Esophagus muscularis mucosa (tissue), 4 donors: ENCODE data around the gene SPATA18. TPM values are rescaled to one million over a fixed set of nuclear protein-coding genes. Genes with fewer than 3 reads are reported as not detected.
"Not testable (repeated sequence)": the region's sequence is repeated elsewhere in the genome, so short reads cannot be mapped to it uniquely, and the experiment has no call there.

Experiments
- DNase-seq: peaks from one replicate; pipeline ENCODE4 v3.0.0-alpha.2; 2017; ENCODE audit errors: extremely low spot score
- H3K27ac ChIP-seq, 4 donors: fragments of 200-600 bp; sonication (generic); replicated peaks in 1 of 4; 1 replicate in 3 of 4; 2 replicates in 1 of 4; pipeline ENCODE4 v1.5.1; 2016 to 2019; ENCODE audit warnings: mild to moderate bottlenecking in 1 of 4
- H3K27me3 ChIP-seq, 4 donors: fragments of 200-600 bp; sonication (generic); one replicate each; pipeline versions ENCODE4 v1.5.1 to v1.6.0; 2016 to 2019
- H3K36me3 ChIP-seq, 4 donors: fragments of 200-600 bp; sonication (generic); one replicate each; pipeline ENCODE4 v1.5.1; 2016 to 2019
- H3K4me1 ChIP-seq, 4 donors: fragments of 200-600 bp; sonication (generic); one replicate each; pipeline ENCODE4 v1.5.1; 2016 to 2019
- H3K4me3 ChIP-seq, 4 donors: fragments of 200-600 bp; sonication (generic); 1 replicate in 2 of 4; 2 replicates in 2 of 4; pipeline ENCODE4 v1.5.1; 2016 to 2019; ENCODE audit warnings: mild to moderate bottlenecking in 4 of 4, moderate library complexity in 1 of 4
- H3K9me3 ChIP-seq, 4 donors: fragments of 200-600 bp; sonication (generic); 1 replicate in 3 of 4; 2 replicates in 1 of 4; pipeline ENCODE4 v1.5.1; 2016 to 2019
- CTCF ChIP-seq, 3 experiments: fragments of 200-600 bp in 2 of 3; fragments of 450-650 bp in 1 of 3; sonication (generic) in 2 of 3; IDR thresholded peaks; one replicate each; pipeline ENCODE4 v1.5.1; 2017 to 2019; ENCODE audit warnings: antibody characterized with exemption in 3 of 3, mild to moderate bottlenecking in 2 of 3, moderate library complexity in 1 of 3
- EP300 ChIP-seq: sonication (generic); formaldehyde crosslinking; IDR thresholded peaks from one replicate; pipeline ENCODE4 v1.6.1; 2017; ENCODE audit warnings: antibody characterized with exemption
- POLR2A ChIP-seq: fragments of 450-650 bp; IDR thresholded peaks from one replicate; pipeline ENCODE4 v1.6.1; 2017; ENCODE audit warnings: antibody characterized with exemption, moderate library complexity, mild to moderate bottlenecking, low read depth
- POLR2AphosphoS5 ChIP-seq, 2 donors: sonication (generic); formaldehyde crosslinking; IDR thresholded peaks; one replicate each; pipeline ENCODE4 v1.6.1; 2017; ENCODE audit warnings: antibody characterized with exemption in 2 of 2
- WGBS: methylation state at CpG from one replicate; pipeline ENCODE4 v1.1.5; 2018; 5-methylcytosine and 5-hydroxymethylcytosine counted together
- intact Hi-C: fragments of 100-400 bp; cut with DNase I; formaldehyde crosslinking; loops from one replicate; pipeline ENCODE4 v1.15.1; 2023
- total RNA-seq, 4 donors: library from RNA; depleted of rRNA; stranded (reverse); fragments of >200 nt; gene quantifications; one replicate each; pipeline versions ENCODE4 v1.1.0 to v1.2.1, GENCODE V29; 2016

The SPATA18 gene
- total RNA-seq, 4 donors from 2014 or later = 3.2 to 7.5 (median 5.4) TPM

GRCh38 chr4:52076731-52077130 lies 25.6 kb downstream of the SPATA18 start:
- no peaks in the 10 kb centered on the region for H3K36me3 ChIP-seq
- intact Hi-C loops = no loop called here

GRCh38 chr4:52079659-52080058 lies 28.6 kb downstream of the SPATA18 start:
- 76% methylated on average over 2 of the region's 2 CpGs for WGBS
- no peak for DNase-seq
- Histone ChIP-seq H3K9me3 (no peaks in the 10 kb centered on the region), H3K27ac (no peak overlapping the region), H3K36me3 (no peaks in the 10 kb centered on the region), H3K27me3 (peaks cover 0 to 10% (median 1%) of the 10 kb centered on the region in 4 donors), H3K4me1 (peaks cover 0 to 6% (median 5%) of the 10 kb centered on the region in 4 donors), H3K4me3 (no peak overlapping the region)
- intact Hi-C loops = no loop called here
- TF ChIP-seq POLR2AphosphoS5 (IDR thresholded peaks at IDR 0.05) (no peak), POLR2A (no peak), EP300 (no peak), CTCF (IDR thresholded peaks at IDR 0.05) (no peak)

More at GRCh38 chr4:52076731-52077130, 25.6 kb downstream of the SPATA18 start:
- peaks cover 0 to 11% (median 1%) of the 10 kb centered on the region in 4 donors for H3K27me3 ChIP-seq
- no peak overlapping the region for H3K27ac ChIP-seq
- no peak for DNase-seq
- no peak for TF ChIP-seq POLR2A
- no peak for TF ChIP-seq POLR2AphosphoS5 (IDR thresholded peaks at IDR 0.05)
- TF ChIP-seq EP300 = no peak
- no peak for TF ChIP-seq CTCF (IDR thresholded peaks at IDR 0.05)
- WGBS = 10% methylated on average over 18 of the region's 26 CpGs
- peak overlapping the region in 3 of 4 donors; percentile 17 to 34 (median 27) for H3K4me3 ChIP-seq
- no peaks in the 10 kb centered on the region for H3K9me3 ChIP-seq
- peaks cover 0 to 6% (median 5%) of the 10 kb centered on the region in 4 donors for H3K4me1 ChIP-seq

GRCh38 chr4:52081216-52081615 lies 30.1 kb downstream of the SPATA18 start:
- H3K36me3 ChIP-seq = no peaks in the 10 kb centered on the region
- peaks cover 0 to 6% (median 5%) of the 10 kb centered on the region in 4 donors for H3K4me1 ChIP-seq
- no peak overlapping the region for H3K4me3 ChIP-seq
- no peak for DNase-seq
- no peaks in the 10 kb centered on the region for H3K9me3 ChIP-seq
- TF ChIP-seq EP300 = no peak
- no peak for TF ChIP-seq POLR2A
- no peak for TF ChIP-seq POLR2AphosphoS5 (IDR thresholded peaks at IDR 0.05)
- no peak for TF ChIP-seq CTCF (IDR thresholded peaks at IDR 0.05)
- intact Hi-C loops = no loop called here
- peaks cover 0 to 6% (median 0%) of the 10 kb centered on the region in 4 donors for H3K27me3 ChIP-seq
- H3K27ac ChIP-seq = no peak overlapping the region

- H3K9me3 ChIP-seq, H3K4me3 ChIP-seq, intact Hi-C loops, H3K27me3 ChIP-seq, H3K27ac ChIP-seq, DNase-seq, H3K4me1 ChIP-seq, H3K36me3 ChIP-seq: not testable (repeated sequence)
- WGBS = 96% methylated on average over 1 of the region's 1 CpG
Observed at GRCh38 chr4:52086425-52086824, 35.3 kb downstream of the SPATA18 start.

- no peak for DNase-seq
- H3K4me1 ChIP-seq = no peaks in the 10 kb centered on the region
- H3K4me3 ChIP-seq = no peak overlapping the region
- H3K36me3 ChIP-seq = no peaks in the 10 kb centered on the region
- TF ChIP-seq POLR2AphosphoS5 (IDR thresholded peaks at IDR 0.05) = no peak
- TF ChIP-seq EP300 = no peak
- no peak for TF ChIP-seq CTCF (IDR thresholded peaks at IDR 0.05)
- no peak for TF ChIP-seq POLR2A
- 69% methylated on average over 5 of the region's 5 CpGs for WGBS
- intact Hi-C loops = no loop called here
- no peaks in the 10 kb centered on the region for H3K9me3 ChIP-seq
- no peak overlapping the region for H3K27ac ChIP-seq
- H3K27me3 ChIP-seq = no peaks in the 10 kb centered on the region
Observed at GRCh38 chr4:52091801-52092200, 40.7 kb downstream of the SPATA18 start.
